ENCODE measurements around the gene RYR3. TPM values are rescaled to one million over a fixed set of nuclear protein-coding genes. Genes with fewer than 3 reads are reported as not detected.

RYR3 gene
- total RNA-seq, 1 donor from 2014 or later = 4.8 TPM

DNA sequence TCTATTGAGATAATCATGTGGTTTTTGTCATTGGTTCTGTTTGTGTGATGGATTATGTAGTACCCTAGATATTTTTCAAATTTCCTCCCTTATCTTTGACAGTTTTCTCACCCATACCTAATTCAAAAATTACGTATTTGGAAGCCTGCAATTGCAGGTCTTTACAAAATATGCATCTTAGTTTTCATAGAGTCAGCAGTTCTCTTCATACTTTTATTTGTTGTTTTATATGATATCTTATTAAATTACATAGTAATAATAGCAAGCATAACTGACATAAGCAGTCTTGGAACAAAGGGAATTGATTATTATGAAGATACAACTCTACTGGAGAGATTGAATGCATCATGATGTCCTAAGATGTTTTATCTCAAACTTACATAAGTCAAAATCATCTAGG, 442.2 kb downstream of the RYR3 start:
- Mint-ChIP-seq H3K27me3 (ENCODE audit: unreplicated experiment) (peaks cover 3% of the 10 kb centered on the region), H3K4me1 (ENCODE audit: unreplicated experiment) (no peaks in the 10 kb centered on the region), H3K27ac (ENCODE audit: unreplicated experiment) (no peak overlapping the region), H3K4me3 (ENCODE audit: unreplicated experiment) (no peak overlapping the region), H3K36me3 (ENCODE audit: low read depth, unreplicated experiment) (peaks cover 5% of the 10 kb centered on the region), H3K9me3 (ENCODE audit: unreplicated experiment) (no peaks in the 10 kb centered on the region)
- DNase-seq (ENCODE audit: low spot score) = no peak
- TF ChIP-seq, protein P1, sequence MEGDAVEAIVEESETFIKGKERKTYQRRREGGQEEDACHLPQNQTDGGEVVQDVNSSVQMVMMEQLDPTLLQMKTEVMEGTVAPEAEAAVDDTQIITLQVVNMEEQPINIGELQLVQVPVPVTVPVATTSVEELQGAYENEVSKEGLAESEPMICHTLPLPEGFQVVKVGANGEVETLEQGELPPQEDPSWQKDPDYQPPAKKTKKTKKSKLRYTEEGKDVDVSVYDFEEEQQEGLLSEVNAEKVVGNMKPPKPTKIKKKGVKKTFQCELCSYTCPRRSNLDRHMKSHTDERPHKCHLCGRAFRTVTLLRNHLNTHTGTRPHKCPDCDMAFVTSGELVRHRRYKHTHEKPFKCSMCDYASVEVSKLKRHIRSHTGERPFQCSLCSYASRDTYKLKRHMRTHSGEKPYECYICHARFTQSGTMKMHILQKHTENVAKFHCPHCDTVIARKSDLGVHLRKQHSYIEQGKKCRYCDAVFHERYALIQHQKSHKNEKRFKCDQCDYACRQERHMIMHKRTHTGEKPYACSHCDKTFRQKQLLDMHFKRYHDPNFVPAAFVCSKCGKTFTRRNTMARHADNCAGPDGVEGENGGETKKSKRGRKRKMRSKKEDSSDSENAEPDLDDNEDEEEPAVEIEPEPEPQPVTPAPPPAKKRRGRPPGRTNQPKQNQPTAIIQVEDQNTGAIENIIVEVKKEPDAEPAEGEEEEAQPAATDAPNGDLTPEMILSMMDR (IDR thresholded peaks at IDR 0.05; ENCODE audit: unreplicated experiment) = no peak

DNA sequence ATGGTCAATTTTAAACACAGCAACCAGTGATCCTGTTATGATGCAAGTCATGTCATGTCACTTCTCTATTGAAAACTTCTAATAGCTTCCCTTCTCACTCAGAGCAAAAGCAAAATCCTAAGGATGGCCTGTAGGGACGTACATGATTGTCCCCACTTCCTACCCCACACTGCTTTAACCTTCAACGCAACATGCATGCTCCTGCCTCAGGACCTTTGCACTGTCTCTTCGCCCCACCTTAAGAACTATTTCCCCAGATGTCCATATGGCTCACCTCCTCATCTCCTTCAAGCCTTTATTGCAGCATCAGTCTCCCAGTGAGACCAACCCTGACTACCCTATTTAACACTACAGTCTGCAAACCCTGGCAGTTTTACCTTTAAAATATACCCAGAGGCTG, 443.5 kb downstream of the RYR3 start:
- DNase-seq (ENCODE audit: low spot score) = no peak
- Mint-ChIP-seq H3K36me3 (ENCODE audit: low read depth, unreplicated experiment) (peaks cover 5% of the 10 kb centered on the region), H3K9me3 (ENCODE audit: unreplicated experiment) (no peaks in the 10 kb centered on the region), H3K27ac (ENCODE audit: unreplicated experiment) (no peak overlapping the region), H3K27me3 (ENCODE audit: unreplicated experiment) (peaks cover 3% of the 10 kb centered on the region), H3K4me1 (ENCODE audit: unreplicated experiment) (no peaks in the 10 kb centered on the region), H3K4me3 (ENCODE audit: unreplicated experiment) (no peak overlapping the region)
- TF ChIP-seq, protein P1 (IDR thresholded peaks at IDR 0.05; ENCODE audit: unreplicated experiment) = no peak

DNA sequence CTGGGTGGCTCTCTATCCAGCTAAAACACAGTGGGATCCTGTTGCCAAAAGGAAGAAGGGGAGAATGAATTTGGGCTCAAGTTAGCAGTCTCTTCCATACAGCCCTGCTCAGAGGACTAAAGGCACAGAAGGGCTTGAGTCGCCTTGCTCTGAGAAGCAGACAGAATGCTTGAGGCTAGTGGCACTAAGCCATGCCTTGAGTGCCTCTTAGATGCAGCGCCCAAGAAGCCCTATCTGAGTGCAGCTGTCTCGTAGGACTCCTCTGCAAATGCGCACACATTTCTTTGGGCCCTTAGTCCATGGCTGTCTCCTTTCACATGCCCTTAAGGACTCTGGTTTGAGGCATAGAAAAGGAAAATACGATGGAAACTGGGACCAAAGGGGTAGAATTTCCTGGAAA, 446.2 kb downstream of the RYR3 start:
- peaks cover 2% of the 10 kb centered on the region for H3K27me3 Mint-ChIP-seq (ENCODE audit: unreplicated experiment)
- no peak for DNase-seq (ENCODE audit: low spot score)
- no peak overlapping the region for H3K4me3 Mint-ChIP-seq (ENCODE audit: unreplicated experiment)
- TF ChIP-seq, protein P1 (IDR thresholded peaks at IDR 0.05; ENCODE audit: unreplicated experiment) = no peak
- H3K27ac Mint-ChIP-seq (ENCODE audit: unreplicated experiment) = no peak overlapping the region
- no peaks in the 10 kb centered on the region for H3K9me3 Mint-ChIP-seq (ENCODE audit: unreplicated experiment)
- no peaks in the 10 kb centered on the region for H3K4me1 Mint-ChIP-seq (ENCODE audit: unreplicated experiment)
- H3K36me3 Mint-ChIP-seq (ENCODE audit: low read depth, unreplicated experiment) = peaks cover 5% of the 10 kb centered on the region

DNA sequence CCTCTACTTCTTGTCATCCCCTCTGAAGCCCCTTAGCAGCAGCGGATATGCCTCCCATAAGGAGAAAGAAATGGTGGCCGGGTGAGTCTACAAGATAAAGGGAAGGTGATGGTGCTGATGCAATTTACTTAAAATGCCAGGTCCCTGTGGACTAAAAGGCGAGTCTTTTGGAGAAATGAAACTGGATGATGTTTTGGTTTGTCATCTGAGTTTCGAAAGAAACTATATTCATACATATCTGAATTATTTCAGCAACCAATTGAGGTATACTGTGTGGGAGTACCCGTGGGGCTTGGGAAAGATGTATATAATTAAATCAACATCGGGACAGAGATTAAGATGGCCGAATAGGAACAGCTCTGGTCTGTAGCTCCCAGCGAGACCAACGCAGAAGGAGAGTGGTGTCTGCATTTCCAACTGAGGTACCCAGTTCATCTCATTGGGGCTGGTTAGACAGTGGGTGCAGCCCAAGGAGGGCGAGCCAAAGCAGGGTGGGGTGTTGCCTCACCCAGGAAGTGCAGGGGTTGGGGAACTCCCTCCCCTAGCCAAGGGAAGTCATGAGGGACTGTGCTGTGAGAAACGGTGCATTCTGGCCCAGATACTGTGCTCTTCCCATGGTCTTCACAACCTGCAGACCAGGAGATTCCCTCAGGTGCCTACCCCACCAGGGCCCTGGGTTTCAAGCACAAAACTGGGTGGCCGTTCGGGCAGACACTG, 446.9 kb downstream of the RYR3 start:
- TF ChIP-seq, protein P1 (IDR thresholded peaks at IDR 0.05; ENCODE audit: unreplicated experiment) = no peak
- no peak overlapping the region for H3K27ac Mint-ChIP-seq (ENCODE audit: unreplicated experiment)
- peak overlapping the region; percentile 12 for H3K4me3 Mint-ChIP-seq (ENCODE audit: unreplicated experiment)
- DNase-seq (ENCODE audit: low spot score) = no peak
- no peaks in the 10 kb centered on the region for H3K9me3 Mint-ChIP-seq (ENCODE audit: unreplicated experiment)
- H3K27me3 Mint-ChIP-seq (ENCODE audit: unreplicated experiment) = peaks cover 2% of the 10 kb centered on the region
- H3K4me1 Mint-ChIP-seq (ENCODE audit: unreplicated experiment) = no peaks in the 10 kb centered on the region
- H3K36me3 Mint-ChIP-seq (ENCODE audit: low read depth, unreplicated experiment) = peaks cover 5% of the 10 kb centered on the region

DNA sequence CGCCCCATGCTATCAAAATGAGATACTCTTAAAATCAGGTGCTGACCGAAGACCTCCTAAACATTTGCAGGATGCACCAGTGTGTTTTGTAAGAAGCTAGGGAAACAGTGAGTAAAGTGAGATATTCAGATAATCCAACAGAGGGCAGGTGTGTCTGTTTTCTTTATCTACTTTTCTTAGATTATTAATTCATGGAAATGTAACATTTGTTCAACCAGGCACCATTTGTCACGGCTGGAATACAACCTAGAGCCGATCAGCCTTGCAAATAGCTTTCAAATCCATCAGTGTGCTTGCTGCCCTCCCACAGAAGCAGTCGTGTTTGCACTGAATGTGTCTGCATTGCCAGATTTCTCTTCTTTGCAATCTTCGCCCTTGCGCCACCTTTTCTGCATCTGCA, 455.6 kb downstream of the RYR3 start:
- H3K36me3 Mint-ChIP-seq (ENCODE audit: low read depth, unreplicated experiment) = no peaks in the 10 kb centered on the region
- no peak for DNase-seq (ENCODE audit: low spot score)
- H3K27me3 Mint-ChIP-seq (ENCODE audit: unreplicated experiment) = peaks cover 1% of the 10 kb centered on the region
- no peak overlapping the region for H3K4me3 Mint-ChIP-seq (ENCODE audit: unreplicated experiment)
- no peaks in the 10 kb centered on the region for H3K9me3 Mint-ChIP-seq (ENCODE audit: unreplicated experiment)
- H3K27ac Mint-ChIP-seq (ENCODE audit: unreplicated experiment) = no peak overlapping the region
- TF ChIP-seq, protein P1 (IDR thresholded peaks at IDR 0.05; ENCODE audit: unreplicated experiment) = no peak
- no peaks in the 10 kb centered on the region for H3K4me1 Mint-ChIP-seq (ENCODE audit: unreplicated experiment)

Data from endothelial cell (in vitro differentiated cells).